ENCODE results near the gene MPL. TPM values are rescaled to one million over a fixed set of nuclear protein-coding genes. Genes with fewer than 3 reads are reported as not detected.
"Not testable (repeated sequence)": the region's sequence is repeated elsewhere in the genome, so short reads cannot be mapped to it uniquely, and the experiment has no call there.

MPL gene
- total RNA-seq, 2 experiments from 2014 or later = not detected

DNA sequence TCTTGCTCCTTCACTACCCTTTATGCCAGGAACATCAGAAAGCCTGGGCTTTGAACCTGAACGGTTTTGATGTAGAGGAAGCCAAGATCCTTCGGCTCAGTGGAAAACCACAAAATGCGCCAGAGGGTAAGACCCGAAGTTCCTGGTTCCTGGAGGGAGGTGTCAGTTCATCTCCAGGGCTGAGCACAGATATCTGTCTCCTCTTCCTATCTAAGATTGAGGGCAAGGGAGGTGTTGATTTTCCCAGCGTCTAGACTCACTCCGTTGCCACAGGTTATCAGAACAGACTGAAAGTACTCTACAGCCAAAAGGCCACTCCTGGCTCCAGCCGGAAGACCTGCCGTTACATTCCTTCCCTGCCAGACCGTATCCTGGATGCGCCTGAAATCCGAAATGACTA lies 22.1 kb downstream of the MPL start:
- Mint-ChIP-seq H3K27ac (peak overlapping the region; percentile 87), H3K4me3 (peak overlapping the region; percentile 95), H3K27me3 (no peaks in the 10 kb centered on the region), H3K9me3 (no peaks in the 10 kb centered on the region), H3K36me3 (peaks cover 44% of the 10 kb centered on the region), H3K4me1 (peaks cover 43% of the 10 kb centered on the region)
- ATAC-seq (ENCODE audit: low read depth) (no peak), DNase-seq (no peak)
- POLR2A ChIA-PET = interaction anchor here (0.6 to 1.4 kb wide), 2 partner anchors 10 to 37 kb away, joined by 3 to 8 read pairs; no protein-coding TSS in a partner anchor

DNA sequence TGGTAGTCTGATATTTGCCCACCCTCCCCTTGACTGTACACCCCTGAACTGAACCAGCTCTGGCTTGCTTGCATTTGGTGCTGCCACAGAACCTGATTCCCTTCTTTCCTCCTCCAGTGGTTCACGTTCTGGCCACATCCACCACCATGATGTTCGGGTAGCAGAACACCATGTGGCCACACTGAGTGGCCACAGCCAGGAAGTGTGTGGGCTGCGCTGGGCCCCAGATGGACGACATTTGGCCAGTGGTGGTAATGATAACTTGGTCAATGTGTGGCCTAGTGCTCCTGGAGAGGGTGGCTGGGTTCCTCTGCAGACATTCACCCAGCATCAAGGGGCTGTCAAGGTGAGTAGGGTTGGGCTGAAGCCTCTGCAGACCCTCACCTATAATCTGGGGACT lies 23.0 kb downstream of the MPL start:
- H3K27me3 Mint-ChIP-seq = no peaks in the 10 kb centered on the region
- POLR2A ChIA-PET = no interaction called here
- H3K27ac Mint-ChIP-seq = peak overlapping the region; percentile 57
- H3K4me3 Mint-ChIP-seq = peak overlapping the region; percentile 95
- peaks cover 50% of the 10 kb centered on the region for H3K4me1 Mint-ChIP-seq
- no peak for ATAC-seq (ENCODE audit: low read depth)
- H3K9me3 Mint-ChIP-seq = no peaks in the 10 kb centered on the region
- peaks cover 46% of the 10 kb centered on the region for H3K36me3 Mint-ChIP-seq
- DNase-seq = no peak

DNA sequence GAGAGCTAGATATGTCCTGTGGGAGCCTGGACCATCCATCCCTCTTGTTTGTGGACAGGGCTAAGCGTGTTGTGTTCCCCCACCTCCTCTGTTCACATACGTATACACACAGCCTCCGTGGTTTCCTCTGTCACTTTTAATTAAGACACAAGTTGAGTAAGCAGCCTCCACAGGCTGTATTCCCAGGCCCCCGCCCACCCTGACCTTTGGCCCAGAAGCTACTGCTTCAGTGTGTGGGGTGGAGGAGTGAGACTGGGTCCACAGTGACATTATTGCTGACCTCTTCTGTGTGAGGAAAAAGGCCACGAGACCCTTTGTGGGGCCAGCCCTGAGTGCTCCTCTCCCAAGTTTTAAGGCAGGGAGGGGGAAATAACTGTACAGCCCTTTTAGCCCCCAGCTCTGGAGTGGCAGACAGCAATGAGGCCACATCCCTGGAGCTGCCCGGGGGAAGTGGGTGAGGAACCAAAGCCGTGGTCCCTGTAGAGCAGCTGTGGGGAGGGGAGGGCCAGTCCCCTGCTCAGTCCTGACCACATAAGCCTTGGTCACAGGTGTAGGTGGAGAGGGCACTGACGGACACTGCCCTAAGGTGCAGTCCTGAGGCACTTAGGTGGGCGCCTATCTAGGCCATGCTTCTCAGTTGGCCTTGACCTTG lies 25.8 kb downstream of the MPL start:
- no peak for DNase-seq
- no peak for ATAC-seq (ENCODE audit: low read depth)
- H3K4me1 Mint-ChIP-seq = peaks cover 49% of the 10 kb centered on the region
- POLR2A ChIA-PET = interaction anchor here (0.9 to 1.0 kb wide), 2 partner anchors 88 to 287 kb away, joined by 3 read pairs; no protein-coding TSS in a partner anchor
- H3K27me3 Mint-ChIP-seq = no peaks in the 10 kb centered on the region
- H3K36me3 Mint-ChIP-seq = peaks cover 48% of the 10 kb centered on the region
- no peaks in the 10 kb centered on the region for H3K9me3 Mint-ChIP-seq
- H3K27ac Mint-ChIP-seq = peak overlapping the region; percentile 70
- no peak overlapping the region for H3K4me3 Mint-ChIP-seq

DNA sequence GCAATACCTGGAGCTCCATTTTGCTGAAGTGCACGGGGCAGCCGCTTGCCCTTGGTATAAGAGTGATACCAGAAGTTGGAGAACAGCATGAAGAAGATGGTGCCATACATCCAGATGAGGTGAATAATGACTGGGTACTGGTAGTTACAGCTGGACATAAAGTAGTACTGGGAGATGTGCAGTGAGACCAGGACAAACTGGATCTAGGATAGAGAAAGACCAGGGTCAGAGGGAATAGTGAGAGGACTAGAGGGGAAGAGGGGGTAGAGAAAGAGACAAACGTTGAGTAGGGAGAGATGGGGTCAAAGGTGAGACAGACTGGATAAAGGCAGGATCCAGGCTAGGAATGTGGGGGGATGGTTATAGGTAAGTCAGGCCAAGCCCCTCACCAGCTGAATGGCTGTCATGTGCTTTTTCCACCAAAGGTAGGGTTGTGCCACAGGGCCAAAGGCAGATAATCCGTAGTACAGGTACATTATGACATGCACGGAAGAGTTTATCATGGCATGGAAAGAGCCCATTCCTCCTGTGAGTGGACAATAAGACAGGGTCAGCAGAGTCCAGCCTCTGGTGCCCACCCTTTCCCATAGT lies 26.4 kb downstream of the MPL start:
- POLR2A ChIA-PET = interaction anchor here (0.9 to 1.0 kb wide), 2 partner anchors 89 to 286 kb away, joined by 3 read pairs; no protein-coding TSS in a partner anchor

DNA sequence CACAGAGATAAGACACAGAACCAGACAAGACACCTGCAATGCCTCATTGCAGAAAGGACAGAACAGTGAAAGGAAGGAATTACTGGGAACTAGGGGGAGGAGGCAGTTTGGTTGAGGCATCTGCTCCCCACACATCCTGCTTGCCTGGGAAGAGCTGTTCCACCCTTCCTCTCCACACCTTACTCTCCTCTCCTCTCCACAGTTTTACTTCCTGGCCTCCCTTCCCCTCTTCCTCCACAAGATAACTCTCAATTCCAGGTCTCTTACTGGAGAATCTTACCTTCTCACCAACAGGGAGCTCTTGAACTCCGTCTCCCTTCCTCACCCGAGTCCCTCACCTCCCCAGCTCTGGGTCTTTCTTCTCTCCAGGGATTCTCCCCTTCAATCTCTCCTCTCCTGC lies 28.1 kb downstream of the MPL start:
- DNase-seq (no peak), ATAC-seq (ENCODE audit: low read depth) (no peak)
- Mint-ChIP-seq H3K36me3 (peaks cover 35% of the 10 kb centered on the region), H3K4me1 (peaks cover 46% of the 10 kb centered on the region), H3K4me3 (peak overlapping the region; percentile 94), H3K27me3 (no peaks in the 10 kb centered on the region), H3K9me3 (no peaks in the 10 kb centered on the region), H3K27ac (peak overlapping the region; percentile 76)
- POLR2A ChIA-PET = no interaction called here

More for the DNA sequence above, 26.4 kb downstream of the MPL start:
- peak overlapping the region; percentile 68 for H3K27ac Mint-ChIP-seq
- H3K36me3 Mint-ChIP-seq = peaks cover 48% of the 10 kb centered on the region
- peak overlapping the region; percentile 18 for H3K4me3 Mint-ChIP-seq
- DNase-seq (no peak), ATAC-seq (ENCODE audit: low read depth) (no peak)
- H3K27me3 Mint-ChIP-seq = no peaks in the 10 kb centered on the region
- peaks cover 55% of the 10 kb centered on the region for H3K4me1 Mint-ChIP-seq
- H3K9me3 Mint-ChIP-seq = no peaks in the 10 kb centered on the region

DNA sequence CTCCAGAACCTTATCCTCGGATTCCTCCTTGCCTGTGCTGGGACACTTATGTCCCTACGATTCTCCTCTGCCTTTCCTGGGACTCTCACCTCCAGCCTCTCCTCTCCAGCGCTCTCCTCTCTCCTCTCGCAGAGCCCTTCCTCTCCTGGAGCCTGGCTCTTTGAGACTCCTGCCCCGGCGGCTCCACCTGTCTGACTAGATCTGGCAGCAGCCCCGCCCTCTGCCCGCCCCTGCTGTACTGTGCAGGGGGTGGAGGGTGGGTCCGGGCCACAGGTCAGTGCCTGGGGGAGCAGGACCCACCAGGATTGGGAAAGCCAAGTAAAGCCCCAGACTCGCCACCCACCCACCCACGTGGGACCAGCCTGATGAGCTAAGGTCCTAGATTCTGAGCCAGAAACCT lies 28.6 kb downstream of the MPL start:
- Mint-ChIP-seq H3K4me3 (peak overlapping the region; percentile 94), H3K27me3 (no peaks in the 10 kb centered on the region), H3K4me1 (peaks cover 42% of the 10 kb centered on the region), H3K36me3 (peaks cover 32% of the 10 kb centered on the region), H3K9me3 (no peaks in the 10 kb centered on the region), H3K27ac (peak overlapping the region; percentile 76)
- DNase-seq (no peak), ATAC-seq (ENCODE audit: low read depth) (no peak)
- POLR2A ChIA-PET = interaction anchor here (2.7 kb wide), 1 partner anchor 8 kb away, joined by 37 read pairs; the partner anchor contains the start of gene CDC20

DNA sequence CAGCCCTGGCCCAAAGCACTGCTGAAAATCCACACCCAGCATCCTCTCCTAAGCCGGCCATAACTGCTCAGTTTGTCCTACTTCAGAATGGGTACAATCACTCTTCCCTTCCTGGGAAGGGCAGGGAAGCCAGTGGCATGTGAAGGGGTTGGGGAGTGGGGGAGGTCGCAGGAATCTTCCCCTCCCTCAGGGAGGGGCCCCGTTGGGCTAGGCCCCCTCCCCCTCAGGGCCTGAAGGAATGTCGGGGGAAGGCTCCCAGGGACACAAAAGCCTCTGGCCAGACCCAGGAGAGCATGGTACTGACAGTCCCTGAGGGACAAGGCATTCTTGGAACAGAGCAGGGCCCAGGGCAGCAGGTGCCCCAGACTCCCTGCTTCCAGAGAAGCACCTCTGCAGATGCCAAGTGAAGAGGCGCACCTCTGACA lies 29.0 kb downstream of the MPL start:
- no peaks in the 10 kb centered on the region for H3K9me3 Mint-ChIP-seq
- ATAC-seq (ENCODE audit: low read depth) (no peak), DNase-seq (no peak)
- H3K4me1 Mint-ChIP-seq = peaks cover 37% of the 10 kb centered on the region
- H3K36me3 Mint-ChIP-seq = peaks cover 28% of the 10 kb centered on the region
- H3K4me3 Mint-ChIP-seq = peak overlapping the region; percentile 94
- H3K27ac Mint-ChIP-seq = peak overlapping the region; percentile 86
- no peaks in the 10 kb centered on the region for H3K27me3 Mint-ChIP-seq
- POLR2A ChIA-PET = interaction anchor here (0.7 to 3.6 kb wide), 3 partner anchors 8 to 283 kb away, joined by 3 to 47 read pairs (median 37); partner anchors contain the start of genes CDC20, KDM4A, MED8 and SZT2

DNA sequence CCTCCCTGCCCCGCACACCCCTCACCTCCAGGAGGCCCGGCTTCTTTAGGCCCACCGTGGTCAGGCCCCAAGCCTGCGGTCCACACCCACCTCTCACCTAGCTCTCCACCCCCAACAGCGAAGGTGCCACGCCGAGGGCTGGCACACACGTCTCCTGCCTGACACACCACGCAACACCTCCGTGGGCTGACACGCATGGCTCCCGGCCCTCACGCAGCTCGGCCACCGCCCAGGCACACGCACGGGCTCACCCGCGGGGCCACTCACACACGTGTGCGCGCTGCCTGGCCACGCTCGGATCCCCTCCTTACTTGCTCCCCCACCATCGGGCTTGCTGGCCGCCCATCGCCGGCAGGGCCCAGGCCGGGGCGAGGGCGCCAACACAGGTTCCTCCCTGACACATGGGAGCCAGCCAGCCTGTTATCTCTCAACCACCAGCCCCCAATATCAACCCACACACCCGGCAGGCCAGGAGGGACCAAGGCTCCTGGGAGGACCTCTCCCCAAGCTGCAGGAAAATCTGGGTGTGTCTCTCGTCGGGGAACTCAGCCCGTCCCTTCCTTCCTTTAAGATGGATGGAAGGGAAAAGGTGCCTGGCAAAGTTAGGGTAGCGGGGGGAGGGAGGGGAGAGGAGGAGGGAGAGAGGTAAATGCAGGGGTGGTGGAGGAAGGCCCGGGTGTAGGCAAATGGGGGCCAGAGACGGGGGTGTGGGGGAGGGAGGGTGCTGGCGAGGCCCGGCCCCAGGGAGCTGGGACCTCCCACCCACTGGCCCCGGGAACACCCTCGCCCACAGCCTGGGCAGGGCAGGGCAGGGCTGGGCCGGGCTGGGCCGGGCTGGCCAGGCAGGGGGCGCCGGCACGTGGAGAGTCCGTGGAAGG lies 29.6 kb downstream of the MPL start:
- ATAC-seq (ENCODE audit: low read depth) (peak; percentile 50), DNase-seq (peak; percentile 64)
- Mint-ChIP-seq H3K4me3 (peak overlapping the region; percentile 94), H3K36me3 (peaks cover 22% of the 10 kb centered on the region), H3K27ac (peak overlapping the region; percentile 86), H3K9me3 (no peaks in the 10 kb centered on the region), H3K4me1 (peaks cover 32% of the 10 kb centered on the region), H3K27me3 (no peaks in the 10 kb centered on the region)
- POLR2A ChIA-PET = interaction anchor here (0.6 to 3.6 kb wide), 11 partner anchors 9 to 283 kb away, joined by 3 to 47 read pairs (median 4); partner anchors contain the start of genes CDC20, HYI, KDM4A and MED8

DNA sequence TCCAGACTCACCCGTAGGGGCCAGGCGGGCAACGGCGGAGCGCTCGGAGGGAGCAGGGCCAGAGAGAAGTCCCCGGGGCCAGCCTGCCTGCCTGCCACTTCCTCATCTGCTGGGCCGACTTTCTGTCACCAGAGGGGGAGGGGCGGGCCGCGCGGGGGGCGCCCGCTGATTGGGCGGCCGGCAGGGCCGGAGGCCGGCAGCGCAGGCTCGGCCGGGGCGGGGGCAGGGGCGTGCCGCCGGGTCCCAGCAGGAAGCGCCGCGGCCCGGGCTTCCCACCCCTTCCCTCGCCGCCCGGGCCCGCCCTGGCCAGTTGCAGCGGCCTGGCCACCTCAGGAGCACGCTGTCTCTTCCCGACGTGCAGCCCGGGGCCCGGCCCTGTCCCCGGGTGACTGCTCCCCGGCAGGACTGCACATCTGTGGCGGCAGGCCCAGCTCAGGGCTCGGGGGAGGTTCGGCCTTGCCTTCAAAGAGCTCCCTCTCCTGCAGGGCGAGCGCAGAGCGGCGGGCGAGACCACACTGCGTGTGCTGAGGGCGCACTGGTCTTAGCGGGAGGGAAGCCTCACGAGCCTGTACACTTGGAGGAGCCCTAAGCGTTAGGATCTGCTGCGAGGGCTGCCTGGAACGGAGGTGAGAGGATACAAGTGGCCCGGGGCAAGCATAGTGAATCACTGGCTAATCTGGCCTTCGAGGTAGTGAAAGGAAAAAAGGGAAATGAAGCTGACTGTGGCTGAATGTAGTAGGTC lies 30.5 kb downstream of the MPL start, which contains the start of gene ELOVL1:
Gene ELOVL1, minus strand, starts transcription at position 108 of the 742 bp plus-strand sequence. CDS start 2,402 bp downstream, outside the sequence.
- DNase-seq (peak; percentile 95), ATAC-seq (ENCODE audit: low read depth) (peak; percentile 84)
- POLR2A ChIA-PET = interaction anchor here (0.5 to 3.6 kb wide), 14 partner anchors 9 to 601 kb away, joined by 3 to 47 read pairs (median 4); partner anchors contain the start of genes C1orf50, CDC20, CFAP57 and EBNA1BP2
- peaks cover 21% of the 10 kb centered on the region for H3K36me3 Mint-ChIP-seq
- peak within 1 kb of the TSS; percentile 86 for H3K27ac Mint-ChIP-seq
- H3K4me1 Mint-ChIP-seq = peaks cover 30% of the 10 kb centered on the region
- H3K27me3 Mint-ChIP-seq = no peaks in the 10 kb centered on the region
- no peaks in the 10 kb centered on the region for H3K9me3 Mint-ChIP-seq
- H3K4me3 Mint-ChIP-seq = peak within 1 kb of the TSS; percentile 94

DNA sequence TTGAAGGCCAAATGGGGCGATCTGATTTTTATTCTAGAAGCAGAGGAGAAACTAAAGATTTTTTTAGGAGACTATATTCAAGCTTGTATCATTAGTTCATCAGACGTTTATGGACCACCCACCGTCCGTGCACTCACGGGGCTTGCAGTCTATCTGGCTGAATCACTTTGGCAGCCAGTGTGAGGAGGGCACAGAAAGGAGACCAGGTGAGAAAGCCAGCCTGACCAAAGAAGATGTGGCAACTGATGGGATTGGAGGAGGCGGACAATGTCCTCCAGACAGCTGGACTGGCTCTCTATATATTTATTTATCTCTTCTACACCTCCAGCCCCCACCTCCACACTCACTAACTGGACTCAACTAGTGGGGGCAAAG lies 31.0 kb downstream of the MPL start:
- Mint-ChIP-seq H3K36me3 (peaks cover 20% of the 10 kb centered on the region), H3K4me1 (peaks cover 30% of the 10 kb centered on the region), H3K27ac (peak overlapping the region; percentile 84), H3K4me3 (peak overlapping the region; percentile 91), H3K27me3 (no peaks in the 10 kb centered on the region), H3K9me3 (no peaks in the 10 kb centered on the region)
- ATAC-seq (ENCODE audit: low read depth) (no peak), DNase-seq (no peak)
- POLR2A ChIA-PET = interaction anchor here (0.5 to 3.6 kb wide), 13 partner anchors 8 to 601 kb away, joined by 3 to 47 read pairs (median 5); partner anchors contain the start of genes C1orf50, CDC20, CFAP57 and EBNA1BP2

DNA sequence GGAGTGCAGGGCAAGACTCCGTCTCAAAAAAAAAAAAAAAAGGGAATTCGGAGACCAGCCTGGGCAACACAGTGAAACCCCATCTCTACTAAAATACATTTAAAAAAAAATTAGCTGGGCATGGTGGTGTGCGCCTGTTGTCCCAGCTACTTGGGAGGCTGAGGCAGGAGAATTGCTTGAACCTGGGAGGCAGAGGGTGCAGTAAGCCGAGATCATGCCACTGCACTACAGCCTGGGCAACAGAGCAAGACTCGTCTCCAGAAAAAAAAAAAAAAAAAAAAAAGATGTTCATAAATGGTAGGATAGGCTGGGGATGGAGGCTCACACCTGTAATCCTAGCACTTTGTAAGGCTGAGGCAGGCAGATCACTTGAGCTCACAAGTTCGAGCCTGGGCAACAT lies 32.2 kb downstream of the MPL start:
- ATAC-seq (ENCODE audit: low read depth); DNase-seq; H3K27ac Mint-ChIP-seq; H3K9me3 Mint-ChIP-seq; H3K27me3 Mint-ChIP-seq: not testable (repeated sequence)
- POLR2A ChIA-PET = interaction anchor here (0.6 to 3.6 kb wide), 5 partner anchors 9 to 195 kb away, joined by 3 to 47 read pairs (median 5); partner anchors contain the start of genes MED8 and SZT2
- H3K4me1 Mint-ChIP-seq = peaks cover 25% of the 10 kb centered on the region
- peaks cover 16% of the 10 kb centered on the region for H3K36me3 Mint-ChIP-seq
- peak overlapping the region; percentile 6 for H3K4me3 Mint-ChIP-seq

DNA sequence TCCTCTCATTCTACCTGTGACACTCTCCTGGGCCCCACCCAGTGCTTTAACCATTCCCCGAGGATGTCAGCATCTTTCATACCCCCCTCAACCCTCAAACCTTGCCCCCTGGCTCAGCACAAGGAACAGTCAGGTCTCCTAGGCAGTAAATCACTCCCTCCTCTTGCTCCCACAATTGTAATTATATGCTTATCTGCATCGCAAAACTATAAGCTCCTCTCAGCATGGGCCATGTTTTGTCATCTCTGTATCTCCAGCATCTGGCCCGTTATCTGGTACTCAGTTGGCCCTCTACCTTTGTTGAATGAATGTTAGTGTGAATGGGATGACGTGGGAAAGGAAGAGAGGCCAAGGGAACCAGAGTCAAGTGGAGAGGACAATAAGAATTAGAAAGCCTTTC lies 32.9 kb downstream of the MPL start:
- Mint-ChIP-seq H3K27me3 (no peaks in the 10 kb centered on the region), H3K4me3 (no peak overlapping the region), H3K4me1 (peaks cover 18% of the 10 kb centered on the region), H3K36me3 (peaks cover 13% of the 10 kb centered on the region), H3K9me3 (no peaks in the 10 kb centered on the region), H3K27ac (no peak overlapping the region)
- no peak for DNase-seq
- no peak for ATAC-seq (ENCODE audit: low read depth)
- POLR2A ChIA-PET = interaction anchor here (0.6 to 0.7 kb wide), 3 partner anchors 8 to 195 kb away, joined by 3 to 8 read pairs (median 5); no protein-coding TSS in a partner anchor
